HG02970 (cell line): Measurements from ENCODE around the gene FGF12.

Source experiments
- ATAC-seq: cut with Tn5 transposase; IDR thresholded peaks from one replicate; pipeline ENCODE4 v1.9.1; 2021; ENCODE audit warnings: mild to moderate bottlenecking, moderate library complexity, moderate number of reproducible peaks; ENCODE audit not compliant: unreplicated experiment, low FRiP score

Gene FGF12

DNA sequence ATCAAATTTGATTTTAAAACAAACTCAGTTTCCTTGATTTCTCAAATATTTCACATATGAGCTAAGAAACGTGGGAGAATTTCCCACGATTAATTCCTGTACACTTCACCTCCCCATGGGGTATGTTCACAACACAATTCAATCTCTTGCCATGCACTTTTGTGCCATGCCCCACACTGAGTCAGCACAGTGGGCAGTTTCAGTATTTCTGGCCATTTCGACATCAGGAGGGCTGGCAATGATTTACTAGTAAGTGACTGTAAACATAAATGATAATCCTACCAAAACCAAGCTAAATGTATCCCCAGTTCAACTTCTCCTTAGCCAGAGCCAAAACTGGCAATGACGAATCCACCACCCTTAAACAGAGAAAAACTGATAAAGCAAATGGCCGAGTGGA, 293.6 kb downstream of the FGF12 start:
- ATAC-seq: no peak

- ATAC-seq: no peak
These were observed 304.4 kb downstream of the FGF12 start for GRCh38 chr3:192422997-192423342.

DNA sequence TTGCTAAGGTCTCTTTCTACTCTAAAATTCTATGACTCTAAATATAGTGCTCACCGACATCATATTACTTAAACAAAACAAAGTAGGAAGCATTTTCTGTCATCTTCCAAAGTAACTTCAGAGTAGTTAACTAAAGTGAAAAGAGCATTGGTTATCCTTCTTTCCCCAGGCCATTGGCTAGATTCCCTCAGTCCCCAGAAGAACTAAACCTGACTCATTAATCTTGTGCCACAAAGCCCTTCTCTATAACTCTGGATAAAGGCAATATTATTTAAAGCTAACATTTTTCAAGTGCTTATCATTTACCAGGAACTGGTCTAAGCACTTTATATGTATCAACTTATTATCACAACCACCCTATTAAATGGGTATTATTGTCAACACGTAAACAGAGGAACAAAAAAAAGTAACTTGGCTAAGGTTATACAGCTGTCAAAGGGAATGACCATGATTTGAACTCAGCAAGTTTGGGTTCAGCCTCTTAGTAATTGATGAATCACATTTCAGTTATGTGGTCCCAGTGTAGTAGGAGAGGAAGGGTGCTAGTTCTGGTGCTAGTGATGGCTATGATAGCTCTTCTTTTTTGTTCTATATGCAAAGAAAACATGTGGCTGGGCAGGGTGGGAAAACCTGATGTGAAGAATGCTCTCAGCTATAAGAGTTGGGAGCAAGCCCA, 304.9 kb downstream of the FGF12 start:
- ATAC-seq: no peak

DNA sequence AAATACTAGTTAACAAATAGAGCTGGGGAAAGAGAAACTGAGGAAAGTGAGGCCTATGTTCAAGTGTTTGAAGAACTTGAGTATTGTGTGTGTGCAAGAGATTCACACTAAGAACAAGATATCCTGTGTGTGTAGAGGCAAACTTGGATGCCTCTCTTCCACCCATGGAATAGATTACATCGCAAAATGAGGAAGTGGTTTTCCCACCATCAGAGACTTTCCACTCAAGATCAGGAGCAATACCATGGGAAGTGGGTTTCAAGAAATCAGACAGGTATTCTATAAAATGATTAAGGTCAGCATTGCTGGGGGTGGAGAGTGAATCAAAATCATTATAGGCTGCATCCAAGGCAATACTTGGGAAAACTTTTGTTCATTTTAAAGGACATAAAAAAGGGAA, 308.0 kb downstream of the FGF12 start:
- ATAC-seq: no peak

- ATAC-seq: no peak
These were observed 309.7 kb downstream of the FGF12 start for GRCh38 chr3:192417559-192418055.

GRCh38 chr3:192417017-192417416, 310.3 kb downstream of the FGF12 start:
- no peak for ATAC-seq

DNA sequence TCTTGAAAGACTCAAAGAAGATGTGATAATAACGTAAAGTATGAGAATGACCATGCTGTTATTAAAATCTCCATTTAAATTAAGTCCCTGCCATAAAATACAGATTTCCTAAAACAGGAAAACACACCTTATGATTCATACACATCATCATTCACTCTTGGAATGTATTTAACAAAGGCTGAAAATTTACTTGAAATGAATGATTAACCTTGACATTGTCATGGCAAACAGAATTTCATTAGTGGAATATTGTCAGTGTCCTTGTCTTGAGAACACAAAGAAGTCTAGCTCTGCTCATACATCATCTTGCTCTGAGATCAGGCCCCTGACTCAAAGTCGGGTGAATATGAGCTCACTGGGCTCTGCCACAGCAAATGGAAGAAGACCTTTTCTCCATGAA, 313.9 kb downstream of the FGF12 start:
- no peak for ATAC-seq

DNA sequence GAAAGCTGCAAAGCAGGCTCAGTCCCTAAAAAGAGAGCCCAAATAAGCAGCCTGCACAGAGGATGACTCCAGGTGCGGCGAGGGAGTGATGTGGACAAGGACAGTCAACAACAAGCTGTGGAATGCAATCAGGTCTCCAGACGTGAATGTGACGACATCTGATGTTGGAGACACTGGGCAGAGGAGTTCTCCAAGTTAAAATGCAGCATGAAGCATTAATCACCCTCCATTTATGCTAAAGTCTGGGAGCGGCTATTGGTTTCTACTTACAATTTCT, 316.7 kb downstream of the FGF12 start:
- ATAC-seq: no peak

GRCh38 chr3:192409838-192410683, 317.3 kb downstream of the FGF12 start:
- no peak for ATAC-seq

DNA sequence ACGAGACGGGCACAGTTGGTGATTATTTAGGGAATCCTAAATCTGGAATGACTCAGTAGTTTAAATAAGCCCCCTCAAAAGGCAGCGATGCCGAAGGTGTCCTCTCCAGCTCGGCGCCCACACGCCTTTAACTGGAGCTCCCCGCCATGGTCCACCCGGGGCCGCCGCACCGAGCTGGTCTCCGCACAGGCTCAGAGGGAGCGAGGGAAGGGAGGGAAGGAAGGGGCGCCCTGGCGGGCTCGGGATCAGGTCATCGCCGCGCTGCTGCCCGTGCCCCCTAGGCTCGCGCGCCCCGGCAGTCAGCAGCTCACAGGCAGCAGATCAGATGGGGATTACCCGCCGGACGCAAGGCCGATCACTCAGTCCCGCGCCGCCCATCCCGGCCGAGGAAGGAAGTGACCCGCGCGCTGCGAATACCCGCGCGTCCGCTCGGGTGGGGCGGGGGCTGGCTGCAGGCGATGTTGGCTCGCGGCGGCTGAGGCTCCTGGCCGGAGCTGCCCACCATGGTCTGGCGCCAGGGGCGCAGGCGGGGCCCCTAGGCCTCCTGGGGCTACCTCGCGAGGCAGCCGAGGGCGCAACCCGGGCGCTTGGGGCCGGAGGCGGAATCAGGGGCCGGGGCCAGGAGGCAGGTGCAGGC, 318.0 kb downstream of the FGF12 start:
- ATAC-seq: no peak

GRCh38 chr3:192408647-192409200, 318.6 kb downstream of the FGF12 start:
- no peak for ATAC-seq

GRCh38 chr3:192408007-192408646, 319.2 kb downstream of the FGF12 start:
- ATAC-seq: no peak

DNA sequence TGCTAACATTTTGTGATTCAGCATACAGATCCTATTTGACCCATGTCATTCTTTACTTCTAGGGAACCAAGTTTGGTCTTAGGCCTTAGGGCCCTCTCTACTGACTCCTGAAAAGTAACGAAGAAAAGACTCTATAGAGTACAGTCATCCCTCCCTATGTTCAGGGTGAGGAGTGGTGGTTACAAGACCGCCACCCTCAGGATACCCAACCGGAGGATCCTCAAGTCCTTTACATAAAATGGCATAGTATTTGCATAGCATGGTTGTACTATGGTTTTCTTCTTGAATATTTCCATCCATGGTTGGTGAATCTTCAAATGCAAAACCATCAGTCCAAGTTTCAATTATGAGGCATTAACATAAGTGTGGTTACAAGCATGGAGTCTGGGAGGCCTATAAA, 327.6 kb downstream of the FGF12 start:
- ATAC-seq: no peak

DNA sequence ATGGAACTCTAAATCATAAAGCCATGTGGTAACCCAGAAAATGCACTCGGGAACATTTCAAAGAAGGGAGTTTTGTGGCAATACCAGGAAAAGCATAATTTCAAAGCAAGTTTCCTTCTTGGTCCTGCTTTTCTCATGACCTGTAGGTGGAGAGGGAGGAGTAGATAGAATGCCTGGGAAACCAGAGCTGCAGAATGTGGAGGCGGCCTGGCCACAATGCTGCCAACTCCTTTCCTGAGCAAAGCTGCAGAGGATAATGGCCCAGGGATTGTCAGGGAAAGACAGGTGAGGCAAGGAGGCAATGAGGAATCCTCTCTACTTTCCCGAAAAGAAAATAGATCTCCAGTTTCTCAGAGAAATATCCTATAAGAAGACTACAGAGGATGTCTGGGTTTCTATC, 330.3 kb downstream of the FGF12 start:
- ATAC-seq: no peak

DNA sequence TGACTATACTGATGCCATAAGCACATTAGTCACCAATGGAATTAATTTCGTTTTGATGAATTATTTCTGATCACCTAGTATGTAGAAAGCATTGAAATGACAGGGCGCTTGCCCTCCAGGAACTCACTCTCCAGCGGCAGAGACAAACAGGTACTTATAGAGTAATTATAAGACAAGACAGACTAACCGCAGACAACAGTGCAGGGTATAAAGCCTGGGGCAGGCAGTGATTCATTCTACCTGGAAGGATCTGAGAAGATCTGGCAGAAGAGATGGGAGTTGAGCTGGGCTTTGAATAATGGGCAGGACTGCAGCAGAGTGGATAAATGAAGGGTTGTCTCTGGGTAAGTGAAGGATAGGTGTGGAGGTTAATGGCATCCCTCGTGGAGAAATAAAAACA, 331.8 kb downstream of the FGF12 start:
- ATAC-seq: no peak

DNA sequence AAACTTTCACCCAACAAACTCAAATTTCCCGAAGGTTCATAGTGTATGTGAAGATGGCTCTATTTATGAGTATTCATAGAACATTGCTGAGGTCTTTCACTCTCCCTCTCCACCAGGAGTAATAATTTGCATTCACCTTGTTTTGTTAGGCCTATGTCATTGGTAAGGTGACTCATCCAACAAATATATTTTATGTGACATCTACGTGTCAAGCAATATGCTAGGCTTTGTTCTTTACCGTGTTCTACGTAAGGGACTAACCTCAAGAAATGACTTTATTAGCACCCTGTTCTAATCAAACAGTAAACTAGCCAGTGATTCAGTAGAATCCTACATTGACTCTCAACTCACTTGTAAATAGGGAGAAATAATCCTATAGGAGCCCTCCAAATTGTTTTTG, 334.4 kb downstream of the FGF12 start:
- no peak for ATAC-seq

DNA sequence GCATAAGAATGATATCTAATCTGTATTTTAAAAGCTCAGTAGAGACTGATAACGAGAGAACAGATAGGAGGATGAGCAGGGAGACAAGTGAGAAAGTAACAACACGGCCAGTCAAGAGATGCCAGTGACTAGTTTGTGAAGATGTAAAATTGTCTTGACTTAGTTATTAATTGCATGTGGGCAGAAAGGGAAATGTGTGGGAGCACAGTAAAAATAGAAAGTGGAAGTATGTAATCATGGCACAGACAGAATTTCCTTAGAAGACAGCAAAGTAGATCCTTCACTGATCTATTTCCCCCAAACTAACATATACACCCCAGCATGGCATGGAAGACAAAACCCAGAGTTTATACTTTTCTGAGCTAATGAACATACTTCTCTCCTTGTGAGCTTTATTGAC, 344.5 kb downstream of the FGF12 start:
- no peak for ATAC-seq

GRCh38 chr3:192373586-192373985, 353.8 kb downstream of the FGF12 start:
- ATAC-seq: no peak

- no peak for ATAC-seq
These were observed 354.3 kb downstream of the FGF12 start for GRCh38 chr3:192373032-192373431.

GRCh38 chr3:192372616-192373015, 354.7 kb downstream of the FGF12 start:
- ATAC-seq: no peak

DNA sequence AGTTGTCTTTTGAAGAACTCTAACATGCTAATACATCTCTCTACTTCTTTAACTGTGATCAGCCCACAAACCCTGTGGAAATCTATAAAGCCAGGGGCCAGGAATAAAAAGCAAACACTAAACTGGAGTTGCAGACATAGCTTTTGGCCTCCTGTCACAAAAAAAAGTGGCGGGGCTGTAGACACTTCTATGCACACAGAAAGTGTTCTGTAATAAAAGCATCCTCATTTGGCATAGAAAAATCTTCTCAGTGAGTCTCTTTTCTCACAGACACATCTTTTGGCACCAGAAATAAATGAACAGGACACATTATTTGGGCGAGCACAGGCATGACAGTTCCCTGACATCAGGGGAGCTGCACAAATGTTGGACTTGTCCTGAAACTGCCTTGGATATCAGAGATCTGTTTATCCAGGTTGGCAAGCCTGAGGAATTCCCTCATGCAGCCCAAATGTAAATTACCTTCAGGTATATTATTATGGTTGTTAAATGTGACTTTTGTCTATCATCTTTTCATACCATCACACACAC, 355.4 kb downstream of the FGF12 start:
- no peak for ATAC-seq
